Colonic mucosa (tissue), 4 donors: ENCODE measurements around the gene ZACN. TPM values are rescaled to one million over a fixed set of nuclear protein-coding genes. Genes with fewer than 3 reads are reported as not detected.

Experiments used
- DNase-seq: peaks from one replicate; pipeline ENCODE4 v3.0.0-alpha.2; 2020
- H3K27ac ChIP-seq: fragments of 200-600 bp; one replicate; pipeline ENCODE4 v1.8.0; 2021
- H3K27me3 ChIP-seq: fragments of 200-600 bp; one replicate; pipeline ENCODE4 v1.8.0; 2021
- H3K36me3 ChIP-seq: fragments of 200-600 bp; one replicate; pipeline ENCODE4 v1.8.0; 2021
- H3K4me1 ChIP-seq: fragments of 200-600 bp; one replicate; pipeline ENCODE4 v1.8.0; 2021; ENCODE audit warnings: mild to moderate bottlenecking
- H3K4me3 ChIP-seq: fragments of 200-600 bp; one replicate; pipeline ENCODE4 v1.8.0; 2021
- H3K9ac ChIP-seq, 2 donors: one replicate each; pipeline ENCODE4 v1.7.0; 2013; ENCODE audit warnings: control low read depth in 2 of 2, low read depth in 2 of 2, low read length in 2 of 2
- H3K9me3 ChIP-seq: fragments of 200-600 bp; one replicate; pipeline ENCODE4 v1.8.0; 2021
- intact Hi-C: fragments of 100-400 bp; cut with DNase I; formaldehyde crosslinking; loops from one replicate; pipeline ENCODE4 v1.14.1; 2022
- total RNA-seq, 2 donors: library from RNA; stranded (reverse); fragmentation: NEBNext Ultra II Directional in 1 of 2; extraction: Animal tissue kit (Norgen Biotek cat#: 25700) in 1 of 2; gene quantifications; one replicate each; pipeline ENCODE4 v1.2.1, GENCODE V29; 2021
- TF ChIP-seq, protein P1 (sequence below): fragments of 200-600 bp; IDR thresholded peaks from one replicate; pipeline ENCODE4 v1.8.0; 2022; ENCODE audit warnings: antibody characterized with exemption, mild to moderate bottlenecking
- donor health status: healthy.
- donor health status: DM: no; HTN: no; CAD: no.
- donor health status: DM: no; HTN: no; CAD: no.

Gene ZACN
- total RNA-seq, 2 donors from 2014 or later, result not detected

- no peaks in the 10 kb centered on the region for H3K4me1 ChIP-seq
- no peak overlapping the region for H3K4me3 ChIP-seq
- TF ChIP-seq, protein P1, sequence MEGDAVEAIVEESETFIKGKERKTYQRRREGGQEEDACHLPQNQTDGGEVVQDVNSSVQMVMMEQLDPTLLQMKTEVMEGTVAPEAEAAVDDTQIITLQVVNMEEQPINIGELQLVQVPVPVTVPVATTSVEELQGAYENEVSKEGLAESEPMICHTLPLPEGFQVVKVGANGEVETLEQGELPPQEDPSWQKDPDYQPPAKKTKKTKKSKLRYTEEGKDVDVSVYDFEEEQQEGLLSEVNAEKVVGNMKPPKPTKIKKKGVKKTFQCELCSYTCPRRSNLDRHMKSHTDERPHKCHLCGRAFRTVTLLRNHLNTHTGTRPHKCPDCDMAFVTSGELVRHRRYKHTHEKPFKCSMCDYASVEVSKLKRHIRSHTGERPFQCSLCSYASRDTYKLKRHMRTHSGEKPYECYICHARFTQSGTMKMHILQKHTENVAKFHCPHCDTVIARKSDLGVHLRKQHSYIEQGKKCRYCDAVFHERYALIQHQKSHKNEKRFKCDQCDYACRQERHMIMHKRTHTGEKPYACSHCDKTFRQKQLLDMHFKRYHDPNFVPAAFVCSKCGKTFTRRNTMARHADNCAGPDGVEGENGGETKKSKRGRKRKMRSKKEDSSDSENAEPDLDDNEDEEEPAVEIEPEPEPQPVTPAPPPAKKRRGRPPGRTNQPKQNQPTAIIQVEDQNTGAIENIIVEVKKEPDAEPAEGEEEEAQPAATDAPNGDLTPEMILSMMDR, result no peak
- no peak overlapping the region for H3K27ac ChIP-seq
- no peaks in the 10 kb centered on the region for H3K9me3 ChIP-seq
- no peak for DNase-seq
- no peak overlapping the region for H3K9ac ChIP-seq
- H3K27me3 ChIP-seq, result no peaks in the 10 kb centered on the region
- intact Hi-C loops, result no loop called here
- H3K36me3 ChIP-seq, result peaks cover 22% of the 10 kb centered on the region
Measured at GRCh38 chr17:76095943-76096342, 17.0 kb downstream of the ZACN start.

- Histone ChIP-seq H3K9me3 (no peaks in the 10 kb centered on the region), H3K27ac (no peak overlapping the region), H3K9ac (no peak overlapping the region), H3K4me3 (no peak overlapping the region), H3K36me3 (peaks cover 22% of the 10 kb centered on the region), H3K4me1 (peaks cover 6% of the 10 kb centered on the region), H3K27me3 (no peaks in the 10 kb centered on the region)
- TF ChIP-seq, protein P1, result no peak
- intact Hi-C loops, result no loop called here
- DNase-seq, result no peak
Measured at GRCh38 chr17:76097716-76098295, 18.8 kb downstream of the ZACN start.

DNA sequence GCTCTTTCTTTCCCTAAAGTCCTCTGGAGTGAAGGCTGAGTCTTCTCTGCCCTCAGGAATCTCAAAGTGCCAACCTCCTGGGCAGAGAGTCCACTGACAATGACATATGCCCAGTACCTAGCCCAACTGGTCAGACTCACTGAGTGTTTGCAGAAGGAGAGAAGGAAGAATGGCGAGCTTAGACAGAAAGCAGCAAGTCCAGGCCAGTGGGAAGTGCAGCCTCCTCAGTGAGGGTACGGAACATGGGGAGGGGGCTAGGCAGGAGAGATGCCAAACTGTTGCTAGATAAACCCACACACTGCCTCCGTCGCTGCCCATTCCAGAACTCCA lies 23.9 kb downstream of the ZACN start:
- Histone ChIP-seq H3K4me1 (peaks cover 8% of the 10 kb centered on the region), H3K27ac (no peak overlapping the region), H3K27me3 (no peaks in the 10 kb centered on the region), H3K9me3 (no peaks in the 10 kb centered on the region), H3K4me3 (peak overlapping the region; percentile 89), H3K9ac (peak overlapping the region; percentile 88 to 95), H3K36me3 (no peaks in the 10 kb centered on the region)
- no peak for DNase-seq
- intact Hi-C loops, result no loop called here
- TF ChIP-seq, protein P1, result no peak

DNA sequence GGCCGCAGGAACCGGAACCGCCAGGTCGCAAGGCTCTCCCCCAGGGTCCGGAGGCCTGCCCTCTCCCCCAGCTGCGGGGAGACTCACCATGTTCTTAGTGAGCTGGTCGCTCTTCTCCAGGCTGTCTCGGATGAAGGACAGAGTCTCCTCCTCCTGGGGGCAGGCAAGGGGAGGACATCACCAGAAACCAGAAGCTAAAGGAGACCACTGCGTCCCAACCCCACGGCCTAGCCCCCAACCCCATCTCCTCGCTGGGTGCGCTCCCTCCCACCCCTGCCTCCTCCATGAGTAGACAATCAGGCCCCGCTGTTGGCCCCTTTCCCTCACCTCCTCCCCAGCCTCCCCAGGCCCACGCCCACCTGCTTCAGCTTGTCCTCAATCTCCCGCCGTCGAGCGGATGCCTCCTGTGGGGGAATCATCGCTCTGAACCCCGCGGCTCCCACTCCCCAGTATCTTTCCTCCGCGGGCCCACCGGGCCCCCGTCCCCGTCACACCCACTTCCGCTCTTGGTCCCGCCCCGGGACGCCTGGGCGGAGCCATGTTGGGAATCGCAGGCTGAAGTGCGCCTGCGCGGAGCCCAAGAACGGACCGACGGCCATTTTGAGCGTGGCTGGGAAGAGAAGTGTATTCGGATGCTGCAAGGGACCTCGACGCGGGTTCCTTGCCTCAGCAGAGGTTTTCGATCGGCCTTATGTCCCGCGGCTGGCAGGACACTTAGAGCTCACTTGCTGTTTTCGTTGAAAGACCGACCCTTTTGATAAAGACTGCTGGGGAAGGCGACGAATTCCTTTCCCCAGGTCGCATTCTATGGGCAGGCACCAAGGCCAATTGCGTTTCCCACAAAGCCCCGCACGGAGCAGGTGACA lies 24.5 kb downstream of the ZACN start, which contains the start of gene EXOC7:
EXOC7 (minus strand) TSS at position 514 of the 866 bp plus-strand sequence; CDS start at position 419, 95 bp downstream.
- peak; percentile 94 for DNase-seq
- TF ChIP-seq, protein P1, result no peak

GRCh38 chr17:76104140-76104895 lies 25.3 kb downstream of the ZACN start:
- Histone ChIP-seq H3K4me3 (peak overlapping the region; percentile 89), H3K4me1 (peaks cover 8% of the 10 kb centered on the region), H3K27ac (peak overlapping the region; percentile 55), H3K27me3 (no peaks in the 10 kb centered on the region), H3K36me3 (no peaks in the 10 kb centered on the region), H3K9me3 (no peaks in the 10 kb centered on the region), H3K9ac (peak overlapping the region; percentile 68 to 95)
- TF ChIP-seq, protein P1, result no peak
- no peak for DNase-seq
- intact Hi-C loops, result no loop called here

More for the DNA sequence above, 24.5 kb downstream of the ZACN start, which contains the start of gene EXOC7:
- intact Hi-C loops, result no loop called here
- H3K27me3 ChIP-seq, result no peaks in the 10 kb centered on the region
- peaks cover 8% of the 10 kb centered on the region for H3K4me1 ChIP-seq
- no peaks in the 10 kb centered on the region for H3K36me3 ChIP-seq
- H3K27ac ChIP-seq, result peak within 1 kb of the TSS; percentile 55
- peak within 1 kb of the TSS; percentile 88 to 95 for H3K9ac ChIP-seq
- H3K9me3 ChIP-seq, result no peaks in the 10 kb centered on the region
- peak within 1 kb of the TSS; percentile 89 for H3K4me3 ChIP-seq
